Vagina (tissue), 2 donors: ENCODE measurements around the gene CEACAM1. TPM values are rescaled to one million over a fixed set of nuclear protein-coding genes. Genes with fewer than 3 reads are reported as not detected.
A peak's percentile ranks its signal among the peaks of the same experiment; 100 is the strongest.
"Not testable (repeated sequence)": the region's sequence is repeated elsewhere in the genome, so short reads cannot be mapped to it uniquely, and the experiment has no call there.

Experiments used
- DNase-seq, 2 donors: peaks; one replicate each; pipeline ENCODE4 v3.0.0-alpha.2; 2017; ENCODE audit errors: extremely low spot score in 2 of 2
- H3K27ac ChIP-seq: fragments of 200-600 bp; sonication (generic); one replicate; pipeline ENCODE4 v1.5.1; 2019
- H3K27me3 ChIP-seq: fragments of 200-600 bp; sonication (generic); one replicate; pipeline ENCODE4 v1.5.1; 2019
- H3K36me3 ChIP-seq, 2 donors: fragments of 200-600 bp; sonication (generic); one replicate each; pipeline ENCODE4 v1.5.1; 2017 to 2019
- H3K4me1 ChIP-seq: fragments of 200-600 bp; sonication (generic); one replicate; pipeline ENCODE4 v1.5.1; 2019
- H3K4me3 ChIP-seq, 2 donors: fragments of 200-600 bp; sonication (generic); 1 replicate in 1 of 2; 2 replicates in 1 of 2; pipeline ENCODE4 v1.5.1; 2016 to 2019
- H3K9me3 ChIP-seq: fragments of 200-600 bp; sonication (generic); one replicate; pipeline ENCODE4 v1.5.1; 2019
- CTCF ChIP-seq, 3 experiments: fragments of 450-650 bp in 2 of 3; fragments of 200-600 bp in 1 of 3; sonication (generic) in 1 of 3; IDR thresholded peaks; one replicate each; pipeline ENCODE4 v1.5.1; 2017 to 2019; ENCODE audit warnings: antibody characterized with exemption in 3 of 3, mild to moderate bottlenecking in 2 of 3, moderate library complexity in 2 of 3
- POLR2A ChIP-seq, 2 donors: fragments of 450-650 bp; IDR thresholded peaks; one replicate each; pipeline ENCODE4 v1.6.1; 2017; ENCODE audit warnings: antibody characterized with exemption in 2 of 2, mild to moderate bottlenecking in 2 of 2, moderate library complexity in 2 of 2
- POLR2AphosphoS5 ChIP-seq, 2 donors: sonication (generic); formaldehyde crosslinking; IDR thresholded peaks; one replicate each; pipeline ENCODE4 v1.9.0; 2017; ENCODE audit warnings: antibody characterized with exemption in 2 of 2, mild to moderate bottlenecking in 2 of 2, low read depth in 1 of 2; ENCODE audit not compliant: insufficient read depth in 1 of 2
- intact Hi-C: fragments of 100-400 bp; cut with DNase I; formaldehyde crosslinking; loops from one replicate; pipeline ENCODE4 v1.15.1; 2023
- total RNA-seq: library from RNA; depleted of rRNA; stranded (reverse); fragments of >200 nt; gene quantifications from one replicate; pipeline ENCODE4 v1.2.3, GENCODE V29; 2016

Gene CEACAM1
- total RNA-seq, 1 donor from 2014 or later: 24.3 TPM

DNA sequence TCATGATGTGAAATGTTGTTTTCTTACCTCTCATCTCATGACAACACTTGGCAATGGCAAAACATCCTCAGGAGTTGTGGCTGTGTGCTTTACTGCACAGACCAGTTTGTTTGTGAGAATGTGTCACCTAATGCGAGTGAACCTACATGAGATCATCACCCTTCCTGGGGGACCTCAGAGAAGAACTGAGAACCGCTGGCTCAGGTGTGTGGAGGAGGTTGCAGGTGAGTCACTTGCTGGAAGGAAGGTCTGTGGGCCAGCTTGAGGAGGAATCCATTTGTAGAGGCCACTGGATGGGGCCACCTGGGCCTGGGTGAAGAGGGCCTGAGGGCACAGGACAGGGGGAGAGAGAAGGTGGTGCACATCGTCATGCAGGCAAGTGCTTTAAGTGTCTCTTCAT is 3.0 kb upstream of the CEACAM1 start:
- H3K27ac ChIP-seq: no peak overlapping the region
- H3K4me3 ChIP-seq: no peak overlapping the region
- no peaks in the 10 kb centered on the region for H3K27me3 ChIP-seq
- H3K36me3 ChIP-seq: no peaks in the 10 kb centered on the region
- no peaks in the 10 kb centered on the region for H3K9me3 ChIP-seq
- H3K4me1 ChIP-seq: peaks cover 15% of the 10 kb centered on the region
- DNase-seq: no peak
- intact Hi-C loops: no loop called here
- TF ChIP-seq POLR2A (IDR thresholded peaks at IDR 0.05) (no peak), CTCF (IDR thresholded peaks at IDR 0.05) (no peak), POLR2AphosphoS5 (IDR thresholded peaks at IDR 0.05; ENCODE audit: insufficient read depth in 1 of 2, low read depth in 1 of 2) (no peak)

DNA sequence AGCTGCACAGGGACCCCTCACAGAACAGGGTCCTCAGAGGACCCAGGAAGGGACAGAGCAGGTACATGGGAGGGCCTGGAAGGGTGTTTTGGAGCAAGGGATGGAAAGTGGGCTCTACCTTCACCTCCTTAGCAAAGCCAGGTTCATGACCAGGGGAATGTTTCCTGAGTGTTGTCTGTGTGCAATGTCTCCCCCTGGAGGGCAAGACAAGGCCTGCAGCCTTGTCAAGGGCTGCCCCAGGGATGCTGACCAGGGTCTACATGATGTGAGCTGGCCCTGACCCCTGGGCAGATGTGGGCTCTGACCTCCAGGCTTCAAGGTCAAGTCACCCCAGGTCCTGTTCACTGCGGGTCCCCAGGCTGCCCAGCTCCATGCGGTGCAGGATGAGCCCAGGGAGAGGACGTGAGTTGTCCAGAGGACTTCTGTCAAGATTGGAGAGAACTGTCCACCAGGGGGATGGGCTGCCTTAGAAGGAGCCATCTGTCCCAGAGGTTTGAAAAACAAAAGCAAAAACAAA is 1.0 kb upstream of the CEACAM1 start:
- Histone ChIP-seq H3K27ac (peak overlapping the region; percentile 31), H3K9me3 (no peaks in the 10 kb centered on the region), H3K4me3 (no peak overlapping the region), H3K36me3 (no peaks in the 10 kb centered on the region), H3K27me3 (no peaks in the 10 kb centered on the region), H3K4me1 (peaks cover 15% of the 10 kb centered on the region)
- intact Hi-C loops: loop anchor here (10.0 kb wide), 1 partner anchor 65 kb away; no protein-coding TSS in a partner anchor
- no peak for DNase-seq
- no peak for TF ChIP-seq POLR2A (IDR thresholded peaks at IDR 0.05)
- TF ChIP-seq POLR2AphosphoS5 (IDR thresholded peaks at IDR 0.05; ENCODE audit: insufficient read depth in 1 of 2, low read depth in 1 of 2): no peak
- peak; percentile 39 to 60 (median 58) for TF ChIP-seq CTCF (IDR thresholded peaks at IDR 0.05)

DNA sequence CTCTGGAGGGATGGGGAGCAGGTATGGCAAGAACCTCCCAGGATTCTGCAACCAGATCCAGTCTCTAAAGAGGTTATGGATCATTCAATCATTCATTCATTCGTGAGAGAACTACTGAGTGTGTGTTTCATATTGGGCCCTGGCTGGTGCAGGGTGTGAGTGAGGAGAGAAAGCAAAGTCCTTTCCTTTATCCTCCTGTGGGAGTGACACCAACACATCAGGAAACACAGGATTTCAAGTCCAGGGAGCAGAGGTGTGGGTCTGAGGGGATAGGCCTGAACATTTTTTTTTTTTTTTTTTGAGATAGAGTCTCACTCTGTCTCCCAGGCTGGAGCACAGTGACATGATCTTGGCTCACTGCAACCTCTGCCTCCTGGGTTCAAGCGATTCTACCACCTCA is 3.3 kb downstream of the CEACAM1 start:
- no peak for DNase-seq

DNA sequence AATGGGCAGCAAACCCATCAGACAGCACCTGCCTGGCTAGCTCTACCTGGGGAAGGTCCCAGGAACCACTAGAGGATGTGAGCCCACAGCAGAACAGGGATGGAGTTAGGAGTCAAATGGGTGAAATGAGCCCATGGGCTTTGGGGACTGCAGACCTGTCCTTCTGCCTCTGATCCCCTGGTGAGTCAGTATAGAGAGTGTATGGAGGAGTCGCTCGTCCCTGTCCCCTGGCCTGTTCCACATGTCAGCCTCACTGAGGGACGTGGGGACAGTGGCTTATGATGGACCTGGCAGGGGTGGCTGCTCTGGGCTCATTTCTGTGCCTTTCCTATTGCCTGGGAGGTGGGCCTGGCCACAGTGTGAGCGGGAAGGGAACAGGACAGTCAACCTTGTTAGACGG is 4.0 kb downstream of the CEACAM1 start:
- Histone ChIP-seq H3K4me1 (peaks cover 15% of the 10 kb centered on the region), H3K27me3 (no peaks in the 10 kb centered on the region), H3K9me3 (no peaks in the 10 kb centered on the region), H3K4me3 (no peak overlapping the region), H3K27ac (no peak overlapping the region), H3K36me3 (no peaks in the 10 kb centered on the region)
- intact Hi-C loops: loop anchor here (10.0 kb wide), 1 partner anchor 59 kb away; no protein-coding TSS in a partner anchor
- TF ChIP-seq CTCF (IDR thresholded peaks at IDR 0.05): no peak
- no peak for TF ChIP-seq POLR2AphosphoS5 (IDR thresholded peaks at IDR 0.05; ENCODE audit: insufficient read depth in 1 of 2, low read depth in 1 of 2)
- TF ChIP-seq POLR2A (IDR thresholded peaks at IDR 0.05): no peak
- DNase-seq: no peak

More for the DNA sequence above, 3.3 kb downstream of the CEACAM1 start:
- Histone ChIP-seq H3K36me3 (no peaks in the 10 kb centered on the region), H3K27me3 (no peaks in the 10 kb centered on the region), H3K4me3 (no peak overlapping the region), H3K9me3 (no peaks in the 10 kb centered on the region), H3K27ac (no peak overlapping the region), H3K4me1 (peaks cover 15% of the 10 kb centered on the region)
- intact Hi-C loops: loop anchor here (10.0 kb wide), 1 partner anchor 60 kb away; no protein-coding TSS in a partner anchor
- no peak for TF ChIP-seq CTCF (IDR thresholded peaks at IDR 0.05)
- no peak for TF ChIP-seq POLR2A (IDR thresholded peaks at IDR 0.05)
- TF ChIP-seq POLR2AphosphoS5 (IDR thresholded peaks at IDR 0.05; ENCODE audit: insufficient read depth in 1 of 2, low read depth in 1 of 2): no peak

DNA sequence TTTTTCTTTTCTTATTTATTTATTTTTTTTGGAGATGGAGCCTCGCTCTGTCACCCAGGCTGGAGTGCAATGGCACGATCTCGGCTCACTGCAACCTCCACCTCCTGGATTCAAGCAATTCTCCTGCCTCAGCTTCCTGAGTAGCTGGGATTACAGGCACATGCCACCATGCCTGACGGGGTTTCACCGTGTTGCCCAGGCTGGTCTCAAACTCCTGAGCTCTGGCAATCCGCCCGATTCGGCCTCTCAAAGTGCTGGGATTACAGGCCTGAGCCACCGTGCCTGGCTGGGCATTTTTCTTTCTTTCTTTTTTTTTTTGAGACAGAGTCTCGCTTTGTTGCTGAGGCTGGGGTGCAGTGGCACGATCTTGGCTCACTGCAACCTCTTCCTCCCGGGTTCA is 6.0 kb downstream of the CEACAM1 start:
- not testable (repeated sequence) for H3K4me3 ChIP-seq, H3K36me3 ChIP-seq, H3K27me3 ChIP-seq, DNase-seq, H3K27ac ChIP-seq, H3K9me3 ChIP-seq, H3K4me1 ChIP-seq
- intact Hi-C loops: loop anchor here (10.0 kb wide), 1 partner anchor 57 kb away; no protein-coding TSS in a partner anchor
